Stimulated activated effector memory CD8-positive, alpha-beta T cell treated with anti-CD3 and anti-CD28 coated beads, Interleukin-12 subunit alpha, Interleukin-12 subunit beta, amount 100 ng/mL, for 72 hours (primary cell): ENCODE measurements around the gene KIF5C.
A peak's percentile ranks its signal among the peaks of the same experiment; 100 is the strongest.

Source experiments
- ATAC-seq: fragments of 150-1000 bp; cut with Tn5 transposase; 2 replicates; pipeline ENCODE4 v1.10.0; 2021
- DNase-seq, 2 donors: peaks; one replicate each; pipeline ENCODE4 v3.0.0; 2021 to 2022; ENCODE audit warnings: low spot score in 2 of 2
- H3K27ac Mint-ChIP-seq: one replicate; pipeline ENCODE4 v1.8.0; 2022; ENCODE audit warnings: mild to moderate bottlenecking, mixed read lengths
- H3K36me3 Mint-ChIP-seq: one replicate; pipeline ENCODE4 v1.8.0; 2022; ENCODE audit warnings: mild to moderate bottlenecking, mixed read lengths
- H3K4me1 Mint-ChIP-seq: one replicate; pipeline ENCODE4 v1.8.0; 2022; ENCODE audit warnings: mixed read lengths
- H3K4me3 Mint-ChIP-seq: one replicate; pipeline ENCODE4 v1.8.0; 2022; ENCODE audit warnings: mild to moderate bottlenecking, mixed read lengths
- H3K9me3 Mint-ChIP-seq: one replicate; pipeline ENCODE4 v1.8.0; 2022; ENCODE audit warnings: mixed read lengths

Gene KIF5C

GRCh38 chr2:149058936-149059335 is 183.9 kb downstream of the KIF5C start:
- DNase-seq: no peak
- H3K9me3 Mint-ChIP-seq: no peaks in the 10 kb centered on the region
- H3K4me1 Mint-ChIP-seq: no peaks in the 10 kb centered on the region
- H3K36me3 Mint-ChIP-seq: no peaks in the 10 kb centered on the region
- no peak overlapping the region for H3K27ac Mint-ChIP-seq
- no peak for ATAC-seq
- H3K4me3 Mint-ChIP-seq: no peak overlapping the region

GRCh38 chr2:149059822-149060221 is 184.8 kb downstream of the KIF5C start:
- no peak for DNase-seq
- H3K4me1 Mint-ChIP-seq: no peaks in the 10 kb centered on the region
- no peak overlapping the region for H3K4me3 Mint-ChIP-seq
- no peaks in the 10 kb centered on the region for H3K9me3 Mint-ChIP-seq
- H3K36me3 Mint-ChIP-seq: no peaks in the 10 kb centered on the region
- no peak overlapping the region for H3K27ac Mint-ChIP-seq
- ATAC-seq: peak; percentile 24

GRCh38 chr2:149061133-149061745 is 186.2 kb downstream of the KIF5C start:
- DNase-seq (no peak), ATAC-seq (no peak)
- Mint-ChIP-seq H3K4me3 (no peak overlapping the region), H3K4me1 (no peaks in the 10 kb centered on the region), H3K36me3 (no peaks in the 10 kb centered on the region), H3K27ac (no peak overlapping the region), H3K9me3 (no peaks in the 10 kb centered on the region)

- H3K4me3 Mint-ChIP-seq: no peak overlapping the region
- H3K9me3 Mint-ChIP-seq: peaks cover 2% of the 10 kb centered on the region
- no peak for ATAC-seq
- H3K4me1 Mint-ChIP-seq: no peaks in the 10 kb centered on the region
- no peak for DNase-seq
- no peaks in the 10 kb centered on the region for H3K36me3 Mint-ChIP-seq
- no peak overlapping the region for H3K27ac Mint-ChIP-seq
Observed at GRCh38 chr2:149062531-149062930, 187.5 kb downstream of the KIF5C start.

- no peaks in the 10 kb centered on the region for H3K4me1 Mint-ChIP-seq
- H3K4me3 Mint-ChIP-seq: no peak overlapping the region
- no peak for DNase-seq
- H3K36me3 Mint-ChIP-seq: no peaks in the 10 kb centered on the region
- ATAC-seq: no peak
- peaks cover 2% of the 10 kb centered on the region for H3K9me3 Mint-ChIP-seq
- H3K27ac Mint-ChIP-seq: no peak overlapping the region
Observed at GRCh38 chr2:149063177-149063576, 188.2 kb downstream of the KIF5C start.

GRCh38 chr2:149064365-149064841 is 189.4 kb downstream of the KIF5C start:
- peaks cover 2% of the 10 kb centered on the region for H3K9me3 Mint-ChIP-seq
- peaks cover 7% of the 10 kb centered on the region for H3K4me1 Mint-ChIP-seq
- H3K36me3 Mint-ChIP-seq: no peaks in the 10 kb centered on the region
- DNase-seq (no peak), ATAC-seq (no peak)
- no peak overlapping the region for H3K27ac Mint-ChIP-seq
- no peak overlapping the region for H3K4me3 Mint-ChIP-seq

GRCh38 chr2:149064856-149065630 is 190.0 kb downstream of the KIF5C start:
- ATAC-seq (no peak), DNase-seq (no peak)
- Mint-ChIP-seq H3K36me3 (no peaks in the 10 kb centered on the region), H3K4me3 (no peak overlapping the region), H3K4me1 (peaks cover 11% of the 10 kb centered on the region), H3K9me3 (peaks cover 2% of the 10 kb centered on the region), H3K27ac (no peak overlapping the region)

GRCh38 chr2:149068225-149068995 is 193.4 kb downstream of the KIF5C start:
- Mint-ChIP-seq H3K27ac (no peak overlapping the region), H3K4me1 (peaks cover 14% of the 10 kb centered on the region), H3K4me3 (no peak overlapping the region), H3K36me3 (no peaks in the 10 kb centered on the region), H3K9me3 (peaks cover 2% of the 10 kb centered on the region)
- no peak for DNase-seq
- ATAC-seq: no peak

GRCh38 chr2:149068996-149069888 is 194.2 kb downstream of the KIF5C start:
- Mint-ChIP-seq H3K4me1 (peaks cover 14% of the 10 kb centered on the region), H3K4me3 (no peak overlapping the region), H3K27ac (no peak overlapping the region), H3K9me3 (peaks cover 2% of the 10 kb centered on the region), H3K36me3 (no peaks in the 10 kb centered on the region)
- DNase-seq: no peak
- peak; percentile 87 for ATAC-seq

- no peak for DNase-seq
- no peak overlapping the region for H3K27ac Mint-ChIP-seq
- H3K36me3 Mint-ChIP-seq: no peaks in the 10 kb centered on the region
- ATAC-seq: no peak
- no peak overlapping the region for H3K4me3 Mint-ChIP-seq
- H3K4me1 Mint-ChIP-seq: peaks cover 14% of the 10 kb centered on the region
- H3K9me3 Mint-ChIP-seq: peaks cover 2% of the 10 kb centered on the region
Observed at GRCh38 chr2:149070681-149071320, 195.8 kb downstream of the KIF5C start.

GRCh38 chr2:149075105-149075504 is 200.1 kb downstream of the KIF5C start:
- Mint-ChIP-seq H3K36me3 (no peaks in the 10 kb centered on the region), H3K4me3 (no peak overlapping the region)

GRCh38 chr2:149075853-149076252 is 200.8 kb downstream of the KIF5C start:
- Mint-ChIP-seq H3K4me1 (no peaks in the 10 kb centered on the region), H3K9me3 (no peaks in the 10 kb centered on the region), H3K36me3 (no peaks in the 10 kb centered on the region), H3K27ac (no peak overlapping the region), H3K4me3 (no peak overlapping the region)
- DNase-seq (no peak), ATAC-seq (no peak)

More at GRCh38 chr2:149075105-149075504, 200.1 kb downstream of the KIF5C start:
- peaks cover 3% of the 10 kb centered on the region for H3K4me1 Mint-ChIP-seq
- no peak for ATAC-seq
- H3K9me3 Mint-ChIP-seq: no peaks in the 10 kb centered on the region
- DNase-seq: no peak
- no peak overlapping the region for H3K27ac Mint-ChIP-seq
